Suppressor macrophage treated with lipopolysaccharide for 4 hours (primary cell): ENCODE data around the gene PARD3B.
A peak's percentile ranks its signal among the peaks of the same experiment; 100 is the strongest.

Source experiments
- DNase-seq: peaks from one replicate; pipeline ENCODE4 v3.0.0-alpha.2; 2020

Gene PARD3B

DNA sequence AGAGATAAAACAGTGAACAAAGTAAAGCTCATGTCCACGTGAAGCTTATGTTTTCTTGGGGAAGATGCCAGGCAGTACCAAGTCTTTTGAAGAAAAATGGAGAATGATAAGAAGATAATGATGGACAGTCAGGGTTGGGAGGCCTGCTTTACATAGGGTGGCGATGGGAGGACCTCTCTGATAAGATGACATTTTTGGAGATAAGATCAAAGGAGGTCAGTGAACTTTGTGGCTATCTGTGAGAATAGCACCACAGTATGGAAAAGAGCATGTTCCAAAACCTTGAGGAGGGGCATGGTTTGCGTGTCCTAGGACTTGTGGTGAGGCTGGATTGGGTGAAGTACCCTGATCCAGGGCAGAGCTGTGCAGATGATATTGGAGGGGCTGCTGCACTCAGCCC lies 675.3 kb downstream of the PARD3B start:
- no peak for DNase-seq

DNA sequence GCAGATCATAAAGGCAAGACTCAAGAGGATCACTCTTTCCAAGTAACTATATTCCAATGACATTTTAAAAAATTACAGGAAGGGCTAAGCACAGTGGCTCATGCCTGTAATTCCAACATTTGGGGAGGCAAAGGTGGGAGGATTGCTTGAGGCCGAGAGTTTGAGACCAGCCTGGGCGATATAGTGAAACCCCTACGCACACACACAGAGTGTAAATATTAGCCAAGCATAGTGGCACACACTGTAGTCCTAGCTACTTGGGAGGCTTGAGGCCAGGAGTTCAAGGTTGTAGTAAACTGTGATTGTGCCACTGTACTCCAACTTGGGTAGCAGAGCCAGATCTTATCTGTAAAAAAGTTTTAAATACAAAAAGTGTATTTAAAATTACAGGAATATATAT lies 686.8 kb downstream of the PARD3B start:
- DNase-seq = no peak

DNA sequence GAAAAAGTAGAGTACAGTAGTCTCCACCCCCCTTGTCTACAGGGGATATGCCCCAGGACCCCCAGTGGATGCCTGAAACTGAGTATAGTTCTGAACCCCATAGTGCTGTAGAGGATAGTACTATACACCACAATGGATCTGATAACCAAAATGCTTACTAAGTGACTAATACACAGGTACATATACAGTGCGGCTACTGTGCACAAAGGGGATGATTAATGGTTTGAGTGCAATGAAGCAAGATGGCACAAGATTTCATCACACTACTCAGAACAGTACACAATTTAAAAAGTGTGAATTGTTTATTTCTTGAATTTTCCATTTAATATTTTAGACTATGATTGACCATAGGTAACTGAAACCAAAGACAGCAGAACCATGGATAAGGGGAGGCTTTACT lies 690.2 kb downstream of the PARD3B start:
- no peak for DNase-seq

DNA sequence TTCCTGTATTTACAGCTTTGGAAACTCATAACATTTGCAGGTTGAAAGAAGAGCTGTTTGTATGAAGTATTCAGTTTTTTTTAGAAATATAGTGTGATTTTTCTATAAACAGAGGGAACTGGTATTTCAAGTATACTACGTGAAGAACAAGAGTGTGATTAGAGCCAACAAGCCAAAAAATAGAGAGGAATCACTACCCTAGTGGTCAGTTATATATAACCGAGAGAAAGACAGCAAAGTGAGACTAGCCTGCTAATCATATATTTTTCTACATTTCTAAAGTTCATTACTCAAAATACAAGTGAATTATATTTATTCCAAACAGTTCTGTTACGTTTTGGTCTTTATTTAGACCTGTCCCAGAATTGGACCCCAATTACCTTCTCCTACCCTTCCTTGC lies 692.2 kb downstream of the PARD3B start:
- DNase-seq = no peak

DNA sequence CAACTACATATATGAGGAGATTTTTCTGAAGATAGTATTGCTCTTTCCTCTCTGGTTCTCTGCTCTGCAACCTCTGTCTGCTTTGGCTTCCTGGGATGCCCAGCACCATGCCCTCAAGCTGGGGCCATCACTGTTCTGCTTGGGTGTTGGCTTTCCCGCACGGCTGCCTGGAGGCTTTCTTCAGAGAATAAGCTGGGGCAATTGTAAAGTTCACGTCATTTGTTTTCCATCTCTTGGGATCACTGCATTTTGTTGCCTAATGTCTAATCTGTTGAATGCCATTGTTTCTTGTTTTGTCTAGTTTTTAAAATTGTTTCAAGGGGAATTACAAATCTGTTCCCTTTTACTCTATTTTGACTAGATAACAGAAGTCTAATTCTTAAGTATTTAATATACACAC lies 699.7 kb downstream of the PARD3B start:
- DNase-seq = no peak

DNA sequence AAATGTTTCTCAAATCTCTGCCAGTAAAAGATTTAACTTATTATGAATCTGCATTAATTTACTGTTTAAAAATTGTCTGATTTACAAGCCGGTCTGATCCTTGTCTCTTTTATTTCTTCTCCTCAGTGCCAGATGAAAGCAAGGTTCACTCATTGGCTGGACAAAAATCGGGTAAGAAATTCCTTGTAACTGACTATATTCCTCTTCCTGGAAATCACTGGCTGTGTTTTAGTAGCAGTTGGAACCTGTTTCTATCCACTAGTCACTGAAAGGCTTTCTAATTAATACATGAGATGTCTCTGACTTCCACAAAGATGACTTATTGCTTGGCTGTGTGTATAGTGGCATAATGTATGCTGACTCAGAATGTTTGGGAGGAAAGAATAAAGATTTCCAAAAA lies 700.4 kb downstream of the PARD3B start:
- DNase-seq = no peak

DNA sequence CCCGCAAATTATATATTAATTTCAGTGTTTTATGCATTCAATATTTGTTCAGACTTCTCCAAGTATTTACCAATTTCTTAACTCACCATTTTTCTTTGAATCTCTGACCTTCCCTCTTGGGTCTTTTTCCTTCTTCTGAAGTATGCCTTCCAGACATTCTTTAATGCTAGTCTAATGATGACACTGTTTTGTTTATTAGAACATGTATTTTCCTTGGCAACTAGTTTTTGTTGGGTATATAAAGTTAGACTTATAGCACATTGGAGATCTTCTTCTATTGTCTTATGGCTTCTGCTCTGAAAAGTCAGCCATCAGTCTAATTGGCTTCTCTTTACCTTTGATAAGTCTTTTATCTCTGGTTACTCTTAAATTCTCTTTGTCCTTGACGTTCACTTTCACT lies 713.8 kb downstream of the PARD3B start:
- no peak for DNase-seq

DNA sequence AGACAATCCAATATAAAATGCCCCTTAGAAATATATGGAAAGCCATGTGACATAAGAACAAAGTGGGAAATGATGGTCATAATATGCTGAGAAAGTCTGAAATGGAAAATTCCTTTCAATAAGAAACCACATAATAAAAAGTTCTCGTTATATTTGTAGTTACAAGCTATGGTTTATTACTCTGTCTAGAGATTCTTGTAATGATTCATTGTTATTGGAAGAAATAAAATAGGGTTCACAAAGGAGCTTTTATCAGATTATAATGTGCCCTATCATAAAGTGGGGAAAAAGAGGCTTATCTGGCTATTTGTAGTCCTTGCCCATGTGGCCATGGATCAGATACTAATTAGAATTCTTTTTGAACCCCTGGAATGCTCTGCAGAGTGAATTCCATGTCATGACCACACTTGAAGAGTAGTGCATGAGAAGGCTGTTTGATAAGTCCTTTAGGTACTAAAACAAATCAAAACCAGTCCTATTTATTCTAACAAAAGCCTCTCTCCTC lies 716.3 kb downstream of the PARD3B start:
- DNase-seq = no peak

DNA sequence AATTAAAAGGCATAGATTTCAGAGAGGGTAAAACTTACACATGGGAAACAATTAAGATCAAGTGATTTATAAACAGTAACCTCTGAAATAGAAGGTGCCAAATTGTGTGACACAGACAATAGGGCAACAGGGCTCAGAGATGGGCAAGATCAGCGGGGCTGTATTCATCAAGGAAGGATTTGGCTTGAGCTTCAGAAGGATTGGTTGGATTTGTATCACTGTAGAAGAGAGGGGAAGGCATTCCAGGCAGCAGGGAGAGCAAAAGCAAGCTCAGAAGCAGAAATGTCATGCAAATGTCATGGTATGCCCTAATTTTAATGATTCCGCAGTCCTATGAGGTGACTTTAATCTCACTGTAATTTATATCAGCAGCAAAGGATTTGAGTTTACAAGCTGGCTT lies 722.0 kb downstream of the PARD3B start:
- no peak for DNase-seq

DNA sequence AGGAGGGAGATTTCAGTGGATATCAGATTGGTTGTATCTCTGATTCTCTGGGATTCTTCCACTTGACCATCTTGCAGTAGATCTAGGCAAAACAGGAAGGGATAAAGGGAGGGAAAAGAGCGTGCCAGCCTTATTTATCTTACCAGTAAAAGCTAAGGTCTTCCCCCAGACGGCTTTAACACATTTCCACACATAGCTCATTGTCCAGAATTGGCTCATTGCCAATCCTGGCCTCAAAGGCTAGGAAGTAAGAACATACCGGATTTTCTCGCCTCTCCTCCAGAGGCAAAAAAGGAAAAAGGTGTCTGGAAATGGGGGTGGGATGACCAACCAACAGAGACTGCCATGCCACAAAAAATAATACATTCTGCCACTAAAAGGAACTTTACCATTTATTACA lies 725.4 kb downstream of the PARD3B start:
- no peak for DNase-seq

DNA sequence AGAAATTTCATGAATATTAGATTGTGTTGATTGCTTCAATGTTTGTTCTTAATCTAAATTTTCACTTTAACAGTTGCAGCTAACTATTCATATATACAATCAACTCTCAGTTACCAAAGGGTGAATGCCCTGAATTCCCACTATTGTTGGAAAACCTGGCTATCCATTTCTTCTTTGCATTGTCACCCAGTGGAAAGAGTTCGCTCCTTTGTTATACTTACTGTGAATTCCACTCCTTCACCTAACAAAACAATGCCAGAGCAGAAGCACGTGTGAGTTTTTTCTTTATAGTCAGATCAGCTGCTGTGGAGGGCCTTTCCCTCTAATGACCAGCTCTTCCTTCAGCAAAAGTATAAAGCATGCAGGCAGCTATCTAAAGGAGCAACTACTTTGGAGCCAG lies 727.9 kb downstream of the PARD3B start:
- DNase-seq = no peak

DNA sequence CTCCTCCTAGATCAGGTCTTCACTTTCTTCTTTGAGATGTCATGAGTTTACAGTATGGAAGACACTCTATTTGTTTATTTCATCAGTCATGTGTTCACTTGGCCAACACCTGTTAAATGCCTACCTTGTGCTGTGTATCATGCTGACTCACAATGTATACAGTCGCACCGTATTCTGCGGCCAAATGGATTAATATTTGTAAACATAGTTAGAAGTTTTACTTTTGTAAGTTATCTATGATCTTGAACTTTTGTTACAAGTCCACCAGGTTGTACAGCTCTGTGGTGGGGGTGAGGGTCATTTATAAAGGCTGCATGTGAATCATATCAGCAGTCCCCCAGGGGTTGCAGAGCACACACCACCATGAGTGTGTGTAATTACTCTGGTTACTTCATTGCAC lies 728.4 kb downstream of the PARD3B start:
- DNase-seq = no peak

DNA sequence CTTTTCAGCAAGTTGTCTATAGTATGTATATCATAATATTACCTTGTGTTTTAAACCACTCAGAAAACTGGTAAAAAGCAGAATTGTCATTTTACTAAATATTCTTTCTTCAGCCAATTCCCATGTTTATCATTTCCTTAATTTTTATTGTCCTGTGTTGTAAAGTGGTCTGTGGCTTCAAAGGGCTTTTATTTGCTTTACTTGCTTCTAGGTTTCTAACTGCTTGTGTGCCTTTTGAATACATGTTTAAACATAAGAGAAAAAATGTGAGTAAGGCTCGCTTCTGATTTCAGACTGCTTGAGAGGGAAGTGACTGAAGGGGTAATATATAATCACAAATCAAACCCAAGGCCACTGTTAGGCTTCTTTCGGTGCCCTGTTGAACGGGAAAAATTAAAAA lies 729.5 kb downstream of the PARD3B start:
- DNase-seq = no peak

DNA sequence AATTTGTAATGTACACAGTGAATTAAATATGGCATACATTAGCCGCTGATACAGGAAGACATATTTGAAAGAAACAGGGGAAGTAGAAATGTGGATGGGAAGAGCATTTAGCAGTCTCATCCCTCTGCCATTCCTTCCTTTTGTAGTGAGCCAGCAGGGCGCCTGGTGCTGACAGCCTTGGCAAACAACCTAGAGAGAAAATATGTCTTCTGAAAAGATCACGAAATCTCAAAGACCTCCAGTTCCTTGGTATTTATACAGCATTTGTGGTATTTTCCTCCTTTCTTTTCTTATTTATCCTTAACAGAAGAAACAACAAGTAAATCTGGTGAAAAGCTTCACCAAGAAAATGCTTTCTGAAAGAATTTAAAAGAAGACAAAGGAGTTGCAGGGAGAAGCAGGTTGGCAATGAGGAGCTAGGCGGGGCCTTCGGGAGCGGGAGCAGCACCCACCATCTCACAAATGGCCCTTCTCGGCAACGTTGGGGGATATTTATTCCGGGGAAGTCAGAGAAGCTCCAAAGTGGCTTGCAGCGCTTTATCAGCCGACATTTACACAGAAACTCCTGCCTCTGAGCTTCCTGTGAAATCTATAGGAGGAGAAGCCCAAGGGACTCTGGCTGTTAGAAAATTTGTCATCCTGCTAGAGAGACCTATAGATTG lies 731.0 kb downstream of the PARD3B start:
- DNase-seq = no peak

DNA sequence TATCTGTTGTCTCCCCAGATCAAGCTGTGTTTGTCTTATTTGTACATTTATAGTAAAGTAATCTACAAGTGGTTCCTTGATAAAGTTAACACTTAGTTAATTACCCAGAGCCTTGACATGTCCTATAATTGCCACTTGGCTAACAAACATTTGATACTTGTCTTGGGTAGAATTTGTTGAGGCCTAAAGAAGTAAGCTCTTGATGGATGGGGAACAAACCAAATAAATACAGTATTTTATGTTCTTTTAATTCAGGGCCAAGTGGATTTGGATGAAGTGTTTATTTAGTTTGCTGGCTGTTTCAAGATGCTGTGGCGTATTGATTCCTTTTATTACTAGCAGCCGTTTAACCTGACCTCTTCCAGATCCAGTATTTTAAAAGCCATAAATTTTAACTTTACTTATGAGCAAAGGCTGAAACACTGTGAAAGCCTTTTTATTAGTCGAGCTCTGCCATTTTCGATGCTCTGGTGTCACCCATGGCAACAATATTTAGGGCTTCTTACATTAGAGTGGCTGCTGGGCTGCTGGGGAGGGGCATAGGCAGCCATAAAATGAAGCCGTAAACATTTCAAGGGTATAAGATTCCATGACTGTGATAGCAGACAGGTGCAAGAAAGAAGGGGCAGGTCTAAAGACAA lies 735.4 kb downstream of the PARD3B start:
- DNase-seq = no peak

DNA sequence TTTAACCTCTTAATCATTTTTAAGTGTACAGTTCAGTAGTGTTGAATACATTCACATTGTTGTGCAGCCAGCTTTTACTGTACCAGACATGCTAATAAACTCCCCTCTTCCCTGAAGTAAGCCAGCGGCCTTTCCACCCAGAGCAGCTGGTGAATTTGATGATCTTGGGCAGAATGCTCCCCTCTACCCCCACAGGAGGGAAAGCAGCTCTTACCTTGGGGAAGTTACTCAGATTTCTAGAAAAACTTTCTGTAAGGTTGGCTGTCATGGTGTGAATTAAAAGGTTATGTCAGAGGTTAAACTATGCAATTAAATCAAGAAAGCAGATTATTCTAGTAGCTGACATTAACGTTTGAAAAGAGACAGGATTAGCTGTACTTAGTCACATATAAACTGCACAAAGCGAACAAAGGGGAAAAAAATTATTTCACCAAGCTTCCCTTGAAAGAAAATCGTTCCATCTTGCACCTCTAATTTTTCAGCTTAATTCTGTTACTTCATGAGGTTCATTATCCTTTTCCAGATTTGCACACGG lies 738.5 kb downstream of the PARD3B start:
- DNase-seq = no peak

DNA sequence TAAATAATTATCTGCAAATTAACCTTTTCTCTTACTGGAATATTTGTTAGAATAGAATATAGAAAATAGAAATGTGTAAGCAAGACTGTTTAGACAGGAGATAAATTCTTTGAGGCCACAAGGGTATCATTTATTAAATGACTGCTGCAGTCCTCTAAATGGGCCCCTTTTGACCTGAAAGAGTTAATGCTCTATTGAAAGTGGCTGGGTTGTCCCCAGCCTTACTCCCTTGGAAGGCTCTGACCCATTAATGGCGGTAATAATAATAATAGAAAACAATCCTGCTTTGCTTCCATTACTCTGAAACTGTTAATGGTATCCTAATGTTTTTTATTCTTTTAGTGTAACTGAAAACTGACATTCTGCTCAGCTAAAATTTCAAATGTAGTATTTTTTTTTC lies 739.1 kb downstream of the PARD3B start:
- no peak for DNase-seq

DNA sequence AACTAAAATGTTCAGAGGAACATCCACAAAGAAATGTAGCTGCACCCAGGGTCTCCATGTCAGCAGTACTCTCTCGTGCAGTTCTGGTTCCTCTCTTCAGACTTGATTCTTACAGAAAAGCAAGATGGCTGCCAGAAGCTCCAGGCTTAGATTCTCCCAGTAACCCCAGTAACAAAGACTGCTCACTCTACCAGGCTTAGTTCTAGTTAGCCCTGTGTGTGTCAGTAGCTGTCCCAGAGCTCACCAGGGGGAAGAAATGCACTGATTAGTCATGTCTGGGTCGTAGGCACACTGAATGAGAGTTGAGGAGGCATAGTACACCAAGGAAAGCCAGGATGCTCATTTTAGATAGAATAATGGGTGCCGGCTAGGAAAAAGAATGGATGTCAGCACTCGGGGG lies 742.0 kb downstream of the PARD3B start:
- no peak for DNase-seq

DNA sequence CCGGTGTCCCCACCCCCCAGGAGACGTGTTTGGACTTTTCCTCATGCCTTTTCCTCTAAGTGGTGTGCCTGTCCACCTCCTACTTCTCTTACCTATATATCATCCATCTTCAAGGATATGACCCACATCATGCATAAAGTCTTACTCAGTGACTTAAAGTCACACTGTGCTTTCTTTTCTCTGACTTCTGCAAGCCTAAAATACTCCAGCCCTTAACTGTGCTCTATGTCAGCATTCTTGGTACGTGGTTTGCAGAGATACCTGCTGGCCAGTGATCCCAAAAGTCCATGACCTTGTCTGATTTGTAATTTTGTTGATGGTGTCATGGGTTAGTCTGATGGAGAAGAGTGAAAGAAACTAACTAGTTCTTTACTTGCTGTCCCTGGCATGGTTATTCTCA lies 743.4 kb downstream of the PARD3B start:
- DNase-seq = no peak

DNA sequence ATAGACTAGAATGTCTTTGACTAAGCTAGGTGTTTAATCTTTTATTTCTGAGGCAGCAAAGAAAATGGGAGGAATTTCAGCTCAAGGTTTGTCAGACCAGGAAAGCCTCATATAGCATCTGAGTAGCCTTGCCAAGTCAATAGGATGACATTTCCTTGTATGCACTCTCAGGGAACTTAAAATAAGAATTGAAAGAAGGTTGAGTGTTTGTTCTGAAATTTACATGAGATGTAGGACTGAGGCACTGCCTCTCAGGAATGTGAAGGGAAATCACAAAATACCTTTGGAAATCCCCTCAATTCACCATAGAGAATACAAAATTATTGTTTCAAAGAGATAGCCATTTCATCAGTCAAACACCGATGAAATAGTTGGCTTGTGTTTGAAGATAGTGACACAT lies 745.0 kb downstream of the PARD3B start:
- no peak for DNase-seq

DNA sequence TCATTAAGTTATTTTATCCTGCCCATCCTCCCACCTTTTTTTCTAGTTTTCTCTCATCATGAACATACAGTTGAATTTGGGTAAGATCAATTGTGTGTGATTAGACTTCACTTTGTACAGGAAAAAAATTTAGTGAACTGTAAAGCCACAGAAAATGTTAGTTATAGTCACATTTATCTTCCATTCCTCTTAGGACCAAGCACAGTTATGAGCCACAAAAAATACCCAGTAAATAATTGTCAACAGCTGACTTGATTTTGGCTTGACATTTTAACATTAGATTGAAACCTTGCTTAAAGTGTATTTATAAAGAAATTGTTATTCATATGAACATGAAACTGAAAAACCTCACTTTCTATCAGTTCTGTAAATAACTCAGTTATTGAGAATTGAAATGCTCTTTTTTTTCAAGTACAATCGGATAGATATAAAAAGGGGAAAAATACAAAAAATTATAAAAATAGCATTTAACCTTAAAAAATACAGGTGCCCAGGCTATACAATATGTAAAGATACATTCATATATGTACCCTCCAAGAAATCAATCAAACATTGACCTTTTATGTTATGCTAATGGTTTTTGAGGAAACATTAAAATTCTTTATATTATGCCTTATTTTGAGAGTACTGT lies 747.5 kb downstream of the PARD3B start:
- DNase-seq = no peak

DNA sequence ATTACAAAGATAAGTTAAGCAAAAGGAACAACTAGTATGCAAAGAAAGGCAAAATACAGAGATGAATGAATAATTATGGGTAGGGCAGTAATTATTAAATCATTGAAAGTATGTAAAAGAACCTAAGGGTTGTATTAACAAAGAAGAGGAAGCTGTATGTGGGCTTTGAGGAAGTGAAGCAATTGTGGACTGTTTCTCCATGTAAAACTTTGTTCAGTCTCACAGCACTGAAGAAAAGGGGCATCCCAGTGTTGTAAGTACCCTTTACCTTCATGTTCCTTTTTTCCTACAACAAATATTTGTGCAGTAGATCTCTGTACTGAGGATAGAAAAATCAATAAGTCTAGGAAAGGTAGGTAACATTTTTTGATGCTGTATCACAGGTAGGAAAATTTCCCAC lies 748.3 kb downstream of the PARD3B start:
- peak; percentile 76 for DNase-seq

DNA sequence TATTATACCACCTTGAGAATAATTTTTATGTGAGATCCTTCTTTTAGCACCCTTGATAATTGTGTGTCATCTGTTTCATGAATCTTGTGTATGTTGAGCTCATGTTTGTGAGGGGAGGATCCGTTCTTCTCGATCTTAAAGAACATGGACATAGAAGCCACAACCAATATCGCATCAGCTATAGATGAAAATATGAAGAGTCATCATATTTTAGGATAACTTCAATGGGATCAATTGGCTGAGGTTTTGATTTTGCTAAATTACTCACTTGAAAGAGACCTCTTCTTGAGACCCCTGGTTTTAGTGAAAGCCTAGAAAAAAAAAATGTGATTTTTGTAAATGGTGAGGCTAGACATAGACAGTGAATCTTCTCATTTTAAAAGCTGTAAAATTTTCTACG lies 751.7 kb downstream of the PARD3B start:
- DNase-seq = no peak

DNA sequence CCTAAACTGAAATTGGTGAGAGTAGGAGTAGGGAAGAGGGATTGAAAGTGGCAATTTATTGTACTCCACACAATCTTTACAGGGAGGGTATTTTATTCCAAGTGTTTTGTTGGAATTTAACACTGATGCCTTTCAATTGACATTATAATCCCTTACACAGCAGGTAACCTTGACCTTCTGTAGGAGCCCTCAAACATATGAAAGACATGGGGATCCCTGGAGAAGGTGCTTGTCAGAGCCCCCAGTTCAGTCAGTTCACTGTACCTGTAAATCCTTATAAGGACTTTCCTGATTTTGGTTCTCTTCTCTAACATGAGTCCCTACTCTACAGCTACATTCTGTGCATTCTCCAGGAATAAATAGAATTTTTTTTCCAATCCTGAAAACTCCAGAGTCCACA lies 752.1 kb downstream of the PARD3B start:
- no peak for DNase-seq
